NOMO-1 (cell line): ENCODE measurements around the gene DRC7.
"Not testable (repeated sequence)": the region's sequence is repeated elsewhere in the genome, so short reads cannot be mapped to it uniquely, and the experiment has no call there.

Source experiments
- DNase-seq, 2 experiments: peaks; one replicate each; lab custom pipeline; 2025; ENCODE audit not compliant: unreplicated experiment in 2 of 2; lab: John Stamatoyannopoulos, UW

DRC7 gene

GRCh38 chr16:57660715-57661463, 33.7 kb upstream of the DRC7 start:
- no peak for DNase-seq

- no peak for DNase-seq
Observed at GRCh38 chr16:57661510-57661909, 33.1 kb upstream of the DRC7 start.

- no peak for DNase-seq
Observed at GRCh38 chr16:57661936-57662906, 32.4 kb upstream of the DRC7 start.

- no peak for DNase-seq
Observed at GRCh38 chr16:57663436-57663835, 31.2 kb upstream of the DRC7 start.

- DNase-seq, result no peak
Observed at GRCh38 chr16:57663917-57664661, 30.5 kb upstream of the DRC7 start.

GRCh38 chr16:57664662-57665025, 30.0 kb upstream of the DRC7 start:
- no peak for DNase-seq

GRCh38 chr16:57665541-57665940, 29.1 kb upstream of the DRC7 start:
- no peak for DNase-seq

GRCh38 chr16:57666353-57667047, 28.1 kb upstream of the DRC7 start:
- DNase-seq, result no peak

GRCh38 chr16:57667048-57667525, 27.5 kb upstream of the DRC7 start:
- DNase-seq, result no peak

- DNase-seq, result peak; percentile 58 to 62
Observed at GRCh38 chr16:57667526-57668262, 26.9 kb upstream of the DRC7 start.

- no peak for DNase-seq
Observed at GRCh38 chr16:57668263-57668571, 26.4 kb upstream of the DRC7 start, which contains the start of gene ADGRG3. Gene ADGRG3 (plus strand): TSS chr16:57668306. CDS start chr16:57668348, 42 bp downstream.

GRCh38 chr16:57668630-57669475, 25.8 kb upstream of the DRC7 start:
- DNase-seq, result no peak

GRCh38 chr16:57669476-57670162, 25.0 kb upstream of the DRC7 start:
- DNase-seq, result no peak

GRCh38 chr16:57670196-57670595, 24.4 kb upstream of the DRC7 start:
- no peak for DNase-seq

- DNase-seq, result not testable (repeated sequence)
Observed at GRCh38 chr16:57671451-57671850, 23.2 kb upstream of the DRC7 start.

- no peak for DNase-seq
Observed at GRCh38 chr16:57672416-57672815, 22.2 kb upstream of the DRC7 start.

- DNase-seq, result no peak
Observed at GRCh38 chr16:57672824-57673223, 21.8 kb upstream of the DRC7 start.
